ENCODE results near the gene STX4. TPM values are rescaled to one million over a fixed set of nuclear protein-coding genes. Genes with fewer than 3 reads are reported as not detected.

The STX4 gene
- total and polyA plus RNA-seq, 9 of the 15 experiments (the other 6 are each of a cell fraction or from before 2014, with no cell fraction given), result 3.2 to 48.0 (median 21.5) TPM

DNA sequence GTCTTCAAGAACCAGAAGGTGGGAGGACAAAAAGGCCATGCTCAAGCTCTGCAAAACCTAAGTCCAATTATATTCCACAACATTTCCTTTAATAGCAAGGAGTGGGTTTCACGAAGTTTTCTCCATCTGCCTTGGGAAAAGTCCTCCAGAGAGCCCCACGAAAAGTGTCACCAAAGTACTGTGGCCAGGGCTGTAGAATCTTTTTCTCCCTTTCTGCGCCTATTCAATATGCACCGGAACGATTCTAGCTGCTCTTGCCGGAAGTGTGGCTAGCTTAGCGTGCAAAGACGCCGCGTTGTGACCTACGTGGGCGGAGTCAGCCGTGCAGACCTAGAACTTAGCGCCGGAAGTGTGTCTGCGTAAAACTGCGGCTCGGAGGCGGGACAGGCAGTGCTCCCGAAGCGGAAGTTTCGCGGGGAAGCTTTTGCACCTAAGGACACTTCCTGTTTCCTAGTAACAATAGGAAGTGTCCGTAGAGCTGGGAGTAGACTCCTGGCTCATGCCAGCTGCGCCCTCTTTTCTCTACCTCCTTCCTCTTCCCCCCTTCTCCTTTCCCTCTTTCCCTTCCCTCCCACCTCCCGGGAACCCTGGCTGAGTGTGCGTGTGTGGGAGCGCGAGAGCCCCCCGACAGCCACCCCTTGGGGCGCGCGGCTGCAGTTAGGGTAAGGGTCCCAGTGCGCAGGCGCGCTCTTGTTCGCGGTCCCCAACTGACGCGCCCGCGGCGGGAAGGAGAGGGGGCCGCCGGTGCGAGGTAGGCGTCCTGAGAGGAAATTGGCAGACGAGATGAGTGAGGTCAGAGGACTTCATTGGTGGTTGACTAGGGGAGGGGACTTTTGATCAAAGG, 40.8 kb downstream of the STX4 start, which contains the start of the genes ZNF646 and ZNF668 (continued):
- TF ChIP-seq PPARD (CRISPR knock-in tag; IDR thresholded peaks at IDR 0.05) (no peak), XRCC5 (IDR thresholded peaks at IDR 0.05; ENCODE audit: low read depth, low read length) (peak; percentile 62), ZNF282 (CRISPR knock-in tag; IDR thresholded peaks at IDR 0.05) (no peak), SREBF2 (CRISPR knock-in tag; IDR thresholded peaks at IDR 0.05) (0 out of 2 replicates have a peak, but pooled peaks have one; percentile 40), BRD9 (IDR thresholded peaks at IDR 0.05; ENCODE audit: low read depth, partially characterized antibody) (no peak), ZNF347 (CRISPR knock-in tag; IDR thresholded peaks at IDR 0.05; ENCODE audit: low read depth) (no peak), PHTF2 (CRISPR knock-in tag; IDR thresholded peaks at IDR 0.05) (no peak), ZNF766 (CRISPR knock-in tag; conservative IDR thresholded peaks at IDR 0.05) (no peak), HIVEP1 (CRISPR knock-in tag; IDR thresholded peaks at IDR 0.05) (no peak), ETV5 (CRISPR knock-in tag; IDR thresholded peaks at IDR 0.05; ENCODE audit: low read depth) (peak; percentile 13; the same call in 1 of the 2 replicates), ZNF134 (CRISPR knock-in tag; conservative IDR thresholded peaks at IDR 0.05) (no peak), GTF2F1 (IDR thresholded peaks at IDR 0.05; ENCODE audit: low read depth, low read length) (no peak), DIDO1 (tag; IDR thresholded peaks at IDR 0.05; ENCODE audit: low read depth) (peak; percentile 74; the same call in 1 of the 2 replicates), ZNF263 (CRISPR knock-in tag; IDR thresholded peaks at IDR 0.05; ENCODE audit: borderline replicate concordance) (peak; percentile 100), BRD4 (IDR thresholded peaks at IDR 0.05) (no peak), PYGO2 (tag; IDR thresholded peaks at IDR 0.05) (no peak), KAT2B (IDR thresholded peaks at IDR 0.05; ENCODE audit: low read depth, low read length) (no peak), SLC30A9 (CRISPR knock-in tag; IDR thresholded peaks at IDR 0.05) (no peak), MCM7 (IDR thresholded peaks at IDR 0.05) (no peak), ZNF79 (CRISPR knock-in tag; IDR thresholded peaks at IDR 0.05; ENCODE audit: low read depth) (no peak), ZNF780A (CRISPR knock-in tag; IDR thresholded peaks at IDR 0.05) (no peak), FIP1L1 (IDR thresholded peaks at IDR 0.05; ENCODE audit: low read depth, low read length, poor library complexity, severe bottlenecking) (no peak)
- TF ChIP-seq, protein P1, sequence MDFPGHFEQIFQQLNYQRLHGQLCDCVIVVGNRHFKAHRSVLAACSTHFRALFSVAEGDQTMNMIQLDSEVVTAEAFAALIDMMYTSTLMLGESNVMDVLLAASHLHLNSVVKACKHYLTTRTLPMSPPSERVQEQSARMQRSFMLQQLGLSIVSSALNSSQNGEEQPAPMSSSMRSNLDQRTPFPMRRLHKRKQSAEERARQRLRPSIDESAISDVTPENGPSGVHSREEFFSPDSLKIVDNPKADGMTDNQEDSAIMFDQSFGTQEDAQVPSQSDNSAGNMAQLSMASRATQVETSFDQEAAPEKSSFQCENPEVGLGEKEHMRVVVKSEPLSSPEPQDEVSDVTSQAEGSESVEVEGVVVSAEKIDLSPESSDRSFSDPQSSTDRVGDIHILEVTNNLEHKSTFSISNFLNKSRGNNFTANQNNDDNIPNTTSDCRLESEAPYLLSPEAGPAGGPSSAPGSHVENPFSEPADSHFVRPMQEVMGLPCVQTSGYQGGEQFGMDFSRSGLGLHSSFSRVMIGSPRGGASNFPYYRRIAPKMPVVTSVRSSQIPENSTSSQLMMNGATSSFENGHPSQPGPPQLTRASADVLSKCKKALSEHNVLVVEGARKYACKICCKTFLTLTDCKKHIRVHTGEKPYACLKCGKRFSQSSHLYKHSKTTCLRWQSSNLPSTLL (IDR thresholded peaks at IDR 0.05), result no peak
- TF ChIP-seq, protein P2, sequence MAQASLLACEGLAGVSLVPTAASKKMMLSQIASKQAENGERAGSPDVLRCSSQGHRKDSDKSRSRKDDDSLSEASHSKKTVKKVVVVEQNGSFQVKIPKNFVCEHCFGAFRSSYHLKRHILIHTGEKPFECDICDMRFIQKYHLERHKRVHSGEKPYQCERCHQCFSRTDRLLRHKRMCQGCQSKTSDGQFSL (CRISPR knock-in tag; IDR thresholded peaks at IDR 0.05), result no peak
- TF ChIP-seq, protein P2 (tag; IDR thresholded peaks at IDR 0.05), result no peak
- TF ChIP-seq, protein P3, sequence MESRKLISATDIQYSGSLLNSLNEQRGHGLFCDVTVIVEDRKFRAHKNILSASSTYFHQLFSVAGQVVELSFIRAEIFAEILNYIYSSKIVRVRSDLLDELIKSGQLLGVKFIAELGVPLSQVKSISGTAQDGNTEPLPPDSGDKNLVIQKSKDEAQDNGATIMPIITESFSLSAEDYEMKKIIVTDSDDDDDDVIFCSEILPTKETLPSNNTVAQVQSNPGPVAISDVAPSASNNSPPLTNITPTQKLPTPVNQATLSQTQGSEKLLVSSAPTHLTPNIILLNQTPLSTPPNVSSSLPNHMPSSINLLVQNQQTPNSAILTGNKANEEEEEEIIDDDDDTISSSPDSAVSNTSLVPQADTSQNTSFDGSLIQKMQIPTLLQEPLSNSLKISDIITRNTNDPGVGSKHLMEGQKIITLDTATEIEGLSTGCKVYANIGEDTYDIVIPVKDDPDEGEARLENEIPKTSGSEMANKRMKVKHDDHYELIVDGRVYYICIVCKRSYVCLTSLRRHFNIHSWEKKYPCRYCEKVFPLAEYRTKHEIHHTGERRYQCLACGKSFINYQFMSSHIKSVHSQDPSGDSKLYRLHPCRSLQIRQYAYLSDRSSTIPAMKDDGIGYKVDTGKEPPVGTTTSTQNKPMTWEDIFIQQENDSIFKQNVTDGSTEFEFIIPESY (CRISPR knock-in tag; IDR thresholded peaks at IDR 0.05), result no peak

Data from K562 (cell line).